HepG2 (cell line): ENCODE measurements around the gene TMEM86B. TPM values are rescaled to one million over a fixed set of nuclear protein-coding genes. Genes with fewer than 3 reads are reported as not detected.
A peak's percentile ranks its signal among the peaks of the same experiment; 100 is the strongest.

Experiments
- ATAC-seq: fragments of 200-7000 bp; cut with Tn5 transposase; 3 replicates; pipeline ENCODE4 v1.9.1; 2020; ENCODE audit warnings: mild to moderate bottlenecking, moderate library complexity
- BruUV-seq: library from RNA; stranded (reverse); fragments of 400-500 nt; replicated peaks from 2 replicates; lab custom pipeline; 2021; lab: Mats Ljungman, UMichigan
- CTCF ChIA-PET: fragments of 300-600 bp; formaldehyde crosslinking; extraction: SDS; loops from one replicate; lab custom pipeline; 2021; ENCODE audit warnings: low total read pairs, inconsistent platforms, low intra/inter-chr PET ratio; lab: Yijun Ruan, JAX
- POLR2A ChIA-PET: fragments of 350-600 bp; sonication (Branson Sonifier 250); formaldehyde crosslinking; loops from one replicate; lab custom pipeline; 2020; ENCODE audit warnings: antibody characterized with exemption, inconsistent platforms; lab: Yijun Ruan, JAX
- DNase-seq: peaks from one replicate; pipeline ENCODE4 v3.0.0-alpha.2; 2015; ENCODE audit warnings: low spot score
- FAIRE-seq: peaks from 3 replicates; lab custom pipeline; 2011; peaks lifted over from hg19 to GRCh38; lab: Jason Lieb, UNC
- H2AFZ ChIP-seq: one replicate; pipeline ENCODE4 v1.6.1; 2011; ENCODE audit warnings: low read length, inconsistent platforms
- H3K27ac ChIP-seq: fragments of 300-600 bp; 3 replicates; pipeline ENCODE4 v1.8.0; 2011; ENCODE audit warnings: mixed run types, mild to moderate bottlenecking, mixed read lengths, low read length, inconsistent platforms; ENCODE audit not compliant: insufficient read depth; ENCODE audit errors: extremely low read length
- H3K27me3 ChIP-seq, 2 experiments: fragments of 200-600 bp in 1 of 2; 2 replicates in 1 of 2; 3 replicates in 1 of 2; pipeline versions ENCODE4 v1.6.0 to v1.8.0; 2011; ENCODE audit warnings: low read length in 2 of 2, mild to moderate bottlenecking in 2 of 2, moderate library complexity in 2 of 2, inconsistent platforms in 1 of 2; ENCODE audit not compliant: insufficient read depth in 2 of 2, control insufficient read depth in 1 of 2
- H3K36me3 ChIP-seq, 2 experiments: fragments of 200-600 bp in 1 of 2; replicated peaks in 1 of 2; 2 replicates in 1 of 2; 3 replicates in 1 of 2; pipeline versions ENCODE4 v1.5.1 to v1.8.0; 2011; ENCODE audit warnings: low read length in 2 of 2, inconsistent platforms in 1 of 2; ENCODE audit not compliant: insufficient read depth in 2 of 2, control insufficient read depth in 1 of 2
- H3K4me1 ChIP-seq: 2 replicates; pipeline ENCODE4 v1.5.1; 2012; ENCODE audit warnings: low read length, inconsistent platforms; ENCODE audit not compliant: insufficient read depth
- H3K4me2 ChIP-seq: 2 replicates; pipeline ENCODE4 v1.6.0; 2011; ENCODE audit warnings: low read depth, low read length, inconsistent platforms
- H3K4me3 ChIP-seq, 3 experiments: fragments of 200-600 bp in 1 of 3; sonication (generic), shearing (Covaris generic) in 1 of 3; replicated peaks in 1 of 3; 2 replicates each; pipeline ENCODE4 v1.5.1; 2011 to 2016; ENCODE audit warnings: low read length in 3 of 3, inconsistent platforms in 2 of 3, low read depth in 2 of 3, mild to moderate bottlenecking in 2 of 3, control low read depth in 1 of 3, mixed read lengths in 1 of 3; ENCODE audit not compliant: insufficient read depth in 1 of 3
- H3K79me2 ChIP-seq: one replicate; pipeline ENCODE4 v1.6.1; 2011; ENCODE audit warnings: low read length, inconsistent platforms; ENCODE audit not compliant: insufficient read depth
- H3K9ac ChIP-seq: 2 replicates; pipeline ENCODE4 v1.6.0; 2011; ENCODE audit warnings: mild to moderate bottlenecking, low read depth, low read length, inconsistent platforms; ENCODE audit not compliant: insufficient read depth
- H3K9me3 ChIP-seq: 2 replicates; pipeline ENCODE4 v1.5.1; 2012; ENCODE audit warnings: mild to moderate bottlenecking, low read length
- H4K20me1 ChIP-seq: 2 replicates; pipeline ENCODE4 v1.6.0; 2011; ENCODE audit warnings: inconsistent platforms, mild to moderate bottlenecking, low read length, moderate library complexity; ENCODE audit not compliant: insufficient read depth
- BRD4 ChIP-seq: sonication (generic); formaldehyde crosslinking; IDR thresholded peaks from 2 replicates; pipeline ENCODE4 v1.4.0; 2020; ENCODE audit warnings: missing genetic modification reagents
- LBX2 ChIP-seq: sonication (generic); formaldehyde crosslinking; IDR thresholded peaks from 2 replicates; pipeline ENCODE4 v1.5.0; 2020; ENCODE audit warnings: missing genetic modification reagents, mild to moderate bottlenecking, borderline replicate concordance
- MAFK ChIP-seq, 2 experiments: IDR thresholded peaks in 1 of 2; conservative IDR thresholded peaks in 1 of 2; 2 replicates each; pipeline ENCODE4 v1.6.1; 2011; ENCODE audit warnings: improper control_type of control experiment in 2 of 2, low read length in 2 of 2
- MED8 ChIP-seq: sonication (generic); formaldehyde crosslinking; IDR thresholded peaks from 2 replicates; pipeline ENCODE4 v1.8.1; 2023; ENCODE audit warnings: mild to moderate bottlenecking, missing genetic modification reagents; ENCODE audit not compliant: insufficient replicate concordance
- MTF2 ChIP-seq: sonication (generic); formaldehyde crosslinking; IDR thresholded peaks from 2 replicates; pipeline ENCODE4 v1.5.0; 2020; ENCODE audit warnings: missing genetic modification reagents, borderline replicate concordance
- PPARG ChIP-seq: conservative IDR thresholded peaks from 2 replicates; pipeline ENCODE4 v1.6.1; 2016; ENCODE audit warnings: missing biosample characterization, missing genetic modification reagents
- RELA ChIP-seq: sonication (generic); formaldehyde crosslinking; IDR thresholded peaks from 2 replicates; pipeline ENCODE4 v1.4.0; 2020; ENCODE audit warnings: missing genetic modification reagents
- THAP8 ChIP-seq: sonication (generic); formaldehyde crosslinking; IDR thresholded peaks from 2 replicates; pipeline ENCODE4 v1.5.1; 2020; ENCODE audit warnings: missing genetic modification reagents, mild to moderate bottlenecking, borderline replicate concordance
- YEATS2 ChIP-seq: sonication (generic); formaldehyde crosslinking; IDR thresholded peaks from 2 replicates; pipeline ENCODE4 v1.4.0; 2020; ENCODE audit warnings: missing genetic modification reagents, borderline replicate concordance
- ZIK1 ChIP-seq: sonication (generic); formaldehyde crosslinking; IDR thresholded peaks from 2 replicates; pipeline ENCODE4 v1.5.0; 2020; ENCODE audit warnings: mild to moderate bottlenecking, low read depth, missing genetic modification reagents, borderline replicate concordance
- ZNF775 ChIP-seq: sonication (generic); formaldehyde crosslinking; IDR thresholded peaks from 2 replicates; pipeline ENCODE4 v1.4.0; 2020; ENCODE audit warnings: missing genetic modification reagents, mild to moderate bottlenecking, moderate library complexity, borderline replicate concordance
- ZNF839 ChIP-seq: sonication (generic); formaldehyde crosslinking; IDR thresholded peaks from 2 replicates; pipeline ENCODE4 v1.4.0; 2020; ENCODE audit warnings: missing genetic modification reagents, mild to moderate bottlenecking, borderline replicate concordance
- WGBS: methylation state at CpG from one replicate; pipeline ENCODE4 v1.1.6; 2017; ENCODE audit warnings: low lambda C conversion rate; 5-methylcytosine and 5-hydroxymethylcytosine counted together
- in situ Hi-C: cut with HindIII; loops from 2 replicates; pipeline ENCODE4 v1.10.0; 2017; ENCODE audit warnings: low pct_unique_long_range_greater_than_20kb; ENCODE audit not compliant: extremely low pct_ligation_motif_present
- intact Hi-C: fragments of 100-400 bp; cut with micrococcal nuclease; formaldehyde crosslinking; loops from one replicate; pipeline ENCODE4 v1.10.0; 2022; ENCODE audit not compliant: unreplicated experiment
- polyA plus RNA-seq, 8 experiments: library from polyadenylated mRNA; depleted of rRNA in 3 of 8; stranded (reverse) in 7 of 8; unstranded in 1 of 8; fragments of >200 nt; fragmentation: Illumina TruSeq in 4 of 8; extraction: Trizol in 4 of 8; gene quantifications; 2 replicates each; pipeline versions ENCODE4 v1.2.1 to v1.2.3, GENCODE V29; 2011 to 2016; ENCODE audit warnings: low read depth in 4 of 8, missing spikeins in 1 of 8, mixed read lengths in 1 of 8; ENCODE audit not compliant: insufficient read depth in 1 of 8
- total RNA-seq, 5 experiments: library from RNA; depleted of rRNA; stranded (reverse); fragments of >200 nt; fragmentation: Illumina TruSeq; extraction: Trizol; gene quantifications; 2 replicates each; pipeline ENCODE4 v1.2.3, GENCODE V29; 2016; ENCODE audit warnings: low read depth in 1 of 5
- TF ChIP-seq, protein P1 (sequence below): sonication (generic); formaldehyde crosslinking; IDR thresholded peaks from 2 replicates; pipeline ENCODE4 v1.5.1; 2020; ENCODE audit warnings: mild to moderate bottlenecking, missing genetic modification reagents, moderate library complexity

TMEM86B gene
- total and polyA plus RNA-seq, 2 of the 13 experiments (the other 11 are each of a cell fraction or from before 2014, with no cell fraction given), result 7.7 to 9.6 TPM

GRCh38 chr19:55269299-55269698, 40.7 kb upstream of the TMEM86B start:
- no TSS peak for BruUV-seq
- WGBS, result 95% methylated on average over 8 of the region's 8 CpGs
- H3K9ac ChIP-seq, result no peak overlapping the region
- POLR2A ChIA-PET, result no interaction called here
- H3K9me3 ChIP-seq, result no peaks in the 10 kb centered on the region
- H3K4me2 ChIP-seq, result no peak overlapping the region
- H3K36me3 ChIP-seq, result peaks cover 5 to 12% of the 10 kb centered on the region in 2 experiments; a peak in 3 of 5 replicates
- DNase-seq (no peak), FAIRE-seq (no peak), ATAC-seq (no peak)
- in situ Hi-C loops, result no loop called here
- no peaks in the 10 kb centered on the region for H4K20me1 ChIP-seq
- intact Hi-C loops, result no loop called here
- H2AFZ ChIP-seq, result no peak overlapping the region
- H3K27me3 ChIP-seq, result no peaks in the 10 kb centered on the region; a peak in 1 of 5 replicates
- no peak overlapping the region for H3K27ac ChIP-seq
- CTCF ChIA-PET, result no interaction called here
- H3K4me3 ChIP-seq, result no peak overlapping the region
- 0 out of 2 replicates have a peak, but pooled peaks cover 5% of the 10 kb centered on the region for H3K4me1 ChIP-seq
- TF ChIP-seq ZNF775 (CRISPR knock-in tag) (no peak), ZNF839 (CRISPR knock-in tag) (no peak), MAFK (conservative IDR thresholded peaks at IDR 0.05 in 1 of 2, IDR thresholded peaks at IDR 0.05 in 1 of 2; ENCODE audit: low read length in 2 of 2) (peak in 1 of 2 experiments; percentile 13; a peak in 1 of 4 replicates), ZIK1 (CRISPR knock-in tag) (no peak)
- H3K79me2 ChIP-seq, result no peaks in the 10 kb centered on the region

- H3K9ac ChIP-seq, result no peak overlapping the region
- H3K36me3 ChIP-seq, result no peaks in the 10 kb centered on the region; a peak in 1 of 5 replicates
- ATAC-seq, result no peak
- no peak overlapping the region for H3K4me3 ChIP-seq
- no peaks in the 10 kb centered on the region for H4K20me1 ChIP-seq
- WGBS, result 94% methylated on average over 4 of the region's 4 CpGs
- in situ Hi-C loops (no loop called here), intact Hi-C loops (no loop called here)
- no peaks in the 10 kb centered on the region for H3K9me3 ChIP-seq
- POLR2A ChIA-PET, result no interaction called here
- H3K79me2 ChIP-seq, result no peaks in the 10 kb centered on the region
- 0 out of 2 replicates have a peak, but pooled peaks cover 5% of the 10 kb centered on the region for H3K4me1 ChIP-seq
- no peak for DNase-seq
- no peaks in the 10 kb centered on the region; a peak in 1 of 5 replicates for H3K27me3 ChIP-seq
- no peak for FAIRE-seq
- no peak overlapping the region for H2AFZ ChIP-seq
- no peak overlapping the region for H3K4me2 ChIP-seq
- H3K27ac ChIP-seq, result no peak overlapping the region
- BruUV-seq, result no TSS peak
- CTCF ChIA-PET, result no interaction called here
- no peak for TF ChIP-seq BRD4 (CRISPR knock-in tag)
- no peak for TF ChIP-seq MED8 (CRISPR knock-in tag)
- TF ChIP-seq MTF2 (CRISPR knock-in tag), result no peak
- no peak for TF ChIP-seq THAP8 (CRISPR knock-in tag)
- no peak for TF ChIP-seq LBX2 (CRISPR knock-in tag)
- TF ChIP-seq, protein P1, sequence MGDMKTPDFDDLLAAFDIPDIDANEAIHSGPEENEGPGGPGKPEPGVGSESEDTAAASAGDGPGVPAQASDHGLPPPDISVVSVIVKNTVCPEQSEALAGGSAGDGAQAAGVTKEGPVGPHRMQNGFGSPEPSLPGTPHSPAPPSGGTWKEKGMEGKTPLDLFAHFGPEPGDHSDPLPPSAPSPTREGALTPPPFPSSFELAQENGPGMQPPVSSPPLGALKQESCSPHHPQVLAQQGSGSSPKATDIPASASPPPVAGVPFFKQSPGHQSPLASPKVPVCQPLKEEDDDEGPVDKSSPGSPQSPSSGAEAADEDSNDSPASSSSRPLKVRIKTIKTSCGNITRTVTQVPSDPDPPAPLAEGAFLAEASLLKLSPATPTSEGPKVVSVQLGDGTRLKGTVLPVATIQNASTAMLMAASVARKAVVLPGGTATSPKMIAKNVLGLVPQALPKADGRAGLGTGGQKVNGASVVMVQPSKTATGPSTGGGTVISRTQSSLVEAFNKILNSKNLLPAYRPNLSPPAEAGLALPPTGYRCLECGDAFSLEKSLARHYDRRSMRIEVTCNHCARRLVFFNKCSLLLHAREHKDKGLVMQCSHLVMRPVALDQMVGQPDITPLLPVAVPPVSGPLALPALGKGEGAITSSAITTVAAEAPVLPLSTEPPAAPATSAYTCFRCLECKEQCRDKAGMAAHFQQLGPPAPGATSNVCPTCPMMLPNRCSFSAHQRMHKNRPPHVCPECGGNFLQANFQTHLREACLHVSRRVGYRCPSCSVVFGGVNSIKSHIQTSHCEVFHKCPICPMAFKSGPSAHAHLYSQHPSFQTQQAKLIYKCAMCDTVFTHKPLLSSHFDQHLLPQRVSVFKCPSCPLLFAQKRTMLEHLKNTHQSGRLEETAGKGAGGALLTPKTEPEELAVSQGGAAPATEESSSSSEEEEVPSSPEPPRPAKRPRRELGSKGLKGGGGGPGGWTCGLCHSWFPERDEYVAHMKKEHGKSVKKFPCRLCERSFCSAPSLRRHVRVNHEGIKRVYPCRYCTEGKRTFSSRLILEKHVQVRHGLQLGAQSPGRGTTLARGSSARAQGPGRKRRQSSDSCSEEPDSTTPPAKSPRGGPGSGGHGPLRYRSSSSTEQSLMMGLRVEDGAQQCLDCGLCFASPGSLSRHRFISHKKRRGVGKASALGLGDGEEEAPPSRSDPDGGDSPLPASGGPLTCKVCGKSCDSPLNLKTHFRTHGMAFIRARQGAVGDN, result no peak
- TF ChIP-seq RELA (CRISPR knock-in tag), result no peak
- no peak for TF ChIP-seq PPARG (CRISPR knock-in tag)
- TF ChIP-seq YEATS2 (CRISPR knock-in tag), result no peak
Measured at GRCh38 chr19:55266840-55267239, 38.3 kb upstream of the TMEM86B start.
